Fibroblast of skin of left biceps (primary cell): ENCODE measurements around the gene EPB41L4A.
"Not testable (repeated sequence)": the region's sequence is repeated elsewhere in the genome, so short reads cannot be mapped to it uniquely, and the experiment has no call there.

Experiments
- DNase-seq, 2 experiments: peaks; one replicate each; pipeline ENCODE4 v3.0.0-alpha.2; 2013; ENCODE audit warnings: low read depth in 2 of 2

EPB41L4A gene

GRCh38 chr5:112397690-112398089 lies 21.4 kb downstream of the EPB41L4A start:
- no peak for DNase-seq

GRCh38 chr5:112396430-112396829 lies 22.6 kb downstream of the EPB41L4A start:
- no peak for DNase-seq

GRCh38 chr5:112395299-112395698 lies 23.8 kb downstream of the EPB41L4A start:
- not testable (repeated sequence) for DNase-seq

- no peak for DNase-seq
Measured at GRCh38 chr5:112390327-112390726, 28.8 kb downstream of the EPB41L4A start.

GRCh38 chr5:112388739-112389138 lies 30.3 kb downstream of the EPB41L4A start:
- no peak for DNase-seq

- DNase-seq = no peak
Measured at GRCh38 chr5:112388074-112388473, 31.0 kb downstream of the EPB41L4A start.

- no peak for DNase-seq
Measured at GRCh38 chr5:112386766-112387165, 32.3 kb downstream of the EPB41L4A start.

GRCh38 chr5:112385969-112386368 lies 33.1 kb downstream of the EPB41L4A start:
- no peak for DNase-seq

- no peak for DNase-seq
Measured at GRCh38 chr5:112385566-112385965, 33.5 kb downstream of the EPB41L4A start.

- no peak for DNase-seq
Measured at GRCh38 chr5:112384523-112384922, 34.6 kb downstream of the EPB41L4A start.

- DNase-seq = no peak
Measured at GRCh38 chr5:112382886-112383285, 36.2 kb downstream of the EPB41L4A start.

- DNase-seq = no peak
Measured at GRCh38 chr5:112381521-112381920, 37.6 kb downstream of the EPB41L4A start.

- no peak for DNase-seq
Measured at GRCh38 chr5:112379542-112380325, 39.3 kb downstream of the EPB41L4A start.

GRCh38 chr5:112374818-112375217 lies 44.3 kb downstream of the EPB41L4A start:
- no peak for DNase-seq

GRCh38 chr5:112374356-112374755 lies 44.7 kb downstream of the EPB41L4A start:
- no peak for DNase-seq

GRCh38 chr5:112373885-112374284 lies 45.2 kb downstream of the EPB41L4A start:
- no peak for DNase-seq

GRCh38 chr5:112372543-112372942 lies 46.5 kb downstream of the EPB41L4A start:
- no peak for DNase-seq

GRCh38 chr5:112371067-112371466 lies 48.0 kb downstream of the EPB41L4A start:
- no peak for DNase-seq

GRCh38 chr5:112367400-112367799 lies 51.7 kb downstream of the EPB41L4A start:
- no peak for DNase-seq

GRCh38 chr5:112366987-112367386 lies 52.1 kb downstream of the EPB41L4A start:
- no peak for DNase-seq

GRCh38 chr5:112360740-112361139 lies 58.3 kb downstream of the EPB41L4A start:
- not testable (repeated sequence) for DNase-seq

- DNase-seq = no peak
Measured at GRCh38 chr5:112356178-112356956, 62.7 kb downstream of the EPB41L4A start.

GRCh38 chr5:112355058-112355685 lies 63.9 kb downstream of the EPB41L4A start:
- no peak for DNase-seq
